AG09319 (cell line): ENCODE data around the gene RNF225.
"Not testable (repeated sequence)": the region's sequence is repeated elsewhere in the genome, so short reads cannot be mapped to it uniquely, and the experiment has no call there.

Experiments used
- DNase-seq: peaks from one replicate; pipeline ENCODE4 v3.0.0-alpha.2; 2010; ENCODE audit warnings: low read depth; ENCODE audit errors: extremely low read depth
- CTCF ChIP-seq: IDR thresholded peaks from 2 replicates; pipeline ENCODE4 v1.5.1; 2011; ENCODE audit warnings: low read depth, mild to moderate bottlenecking, inconsistent platforms, low read length, moderate library complexity

RNF225 gene

GRCh38 chr19:58367698-58368454, 27.6 kb upstream of the RNF225 start:
- DNase-seq, result no peak
- TF ChIP-seq CTCF, result no peak

GRCh38 chr19:58368561-58369360, 26.7 kb upstream of the RNF225 start:
- TF ChIP-seq CTCF, result no peak
- DNase-seq, result no peak

- no peak for TF ChIP-seq CTCF
- no peak for DNase-seq
These were observed 22.9 kb upstream of the RNF225 start for GRCh38 chr19:58372311-58373133.

- TF ChIP-seq CTCF, result no peak
These were observed 21.3 kb upstream of the RNF225 start for GRCh38 chr19:58374200-58374599.

GRCh38 chr19:58376724-58377123, 18.7 kb upstream of the RNF225 start:
- not testable (repeated sequence) for DNase-seq

More at GRCh38 chr19:58374200-58374599, 21.3 kb upstream of the RNF225 start:
- no peak for DNase-seq

- no peak for DNase-seq
- no peak for TF ChIP-seq CTCF
These were observed 16.2 kb upstream of the RNF225 start for GRCh38 chr19:58379246-58379645.

GRCh38 chr19:58380037-58380661, 15.3 kb upstream of the RNF225 start:
- no peak for DNase-seq
- no peak for TF ChIP-seq CTCF
